SK-N-MC (cell line): ENCODE data around the gene AKT2.
A peak's percentile ranks its signal among the peaks of the same experiment; 100 is the strongest.

Source experiments
- DNase-seq: peaks from one replicate; pipeline ENCODE4 v3.0.0-alpha.2; 2011; ENCODE audit warnings: low read depth, low spot score
- H3K27ac ChIP-seq: fragments of 200-600 bp; sonication (generic); 2 replicates; pipeline ENCODE4 v1.5.1; 2016; ENCODE audit warnings: mixed run types
- H3K36me3 ChIP-seq: fragments of 200-600 bp; sonication (generic); 2 replicates; pipeline ENCODE4 v1.6.1; 2017; ENCODE audit warnings: antibody characterized with exemption, low read length, mixed read lengths; ENCODE audit not compliant: insufficient read depth
- H3K4me3 ChIP-seq: fragments of 200-600 bp; sonication (generic); 2 replicates; pipeline ENCODE4 v1.5.1; 2016
- H3K9ac ChIP-seq: fragments of 200-600 bp; sonication (generic); 2 replicates; pipeline ENCODE4 v1.8.0; 2017; ENCODE audit warnings: mixed run types, mixed read lengths; ENCODE audit not compliant: insufficient read length
- H3K9me3 ChIP-seq: fragments of 200-600 bp; sonication (generic); 2 replicates; pipeline ENCODE4 v1.6.1; 2017; ENCODE audit warnings: low read depth, mild to moderate bottlenecking, antibody characterized with exemption, low read length, moderate library complexity, mixed read lengths
- EZH2 ChIP-seq: fragments of 200-600 bp; sonication (generic); IDR thresholded peaks from one replicate; pipeline ENCODE4 v1.6.1; 2017; ENCODE audit warnings: antibody characterized with exemption
- FOXP2 ChIP-seq: optimal IDR thresholded peaks from 2 replicates; pipeline ENCODE3; 2011; ENCODE audit warnings: mild to moderate bottlenecking, moderate library complexity; ENCODE audit not compliant: insufficient read depth; ENCODE audit errors: extremely low read length, control extremely low read depth
- POLR2AphosphoS5 ChIP-seq: IDR thresholded peaks from 2 replicates; pipeline ENCODE4 v1.6.1; 2012; ENCODE audit warnings: mild to moderate bottlenecking, low read depth, low read length, borderline replicate concordance

AKT2 gene

DNA sequence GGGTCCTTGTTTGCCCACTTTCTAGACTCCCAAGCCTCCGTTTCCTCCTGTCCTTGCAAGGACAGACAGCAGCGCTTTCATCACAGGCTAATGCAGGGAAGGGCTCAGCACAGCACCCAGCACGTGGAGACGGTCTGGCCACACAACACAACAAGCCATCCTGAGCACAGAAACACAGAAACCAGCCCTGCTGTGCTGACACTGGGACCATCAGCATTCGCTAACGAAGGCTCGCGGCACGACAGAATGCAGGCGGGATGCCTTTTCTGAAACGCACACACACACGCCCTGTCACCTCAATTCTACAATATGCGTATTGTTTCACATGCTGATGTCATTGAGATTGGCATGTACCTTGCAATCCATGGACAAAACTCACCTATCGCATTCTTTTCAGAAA is 12.9 kb downstream of the AKT2 start:
- peak overlapping the region; percentile 42; the same call in 1 of the 2 replicates for H3K27ac ChIP-seq
- no peak overlapping the region for H3K9ac ChIP-seq
- DNase-seq: no peak
- 0 out of 2 replicates have a peak, but pooled peaks cover 6% of the 10 kb centered on the region for H3K36me3 ChIP-seq
- no peaks in the 10 kb centered on the region for H3K9me3 ChIP-seq
- H3K4me3 ChIP-seq: no peak overlapping the region
- TF ChIP-seq POLR2AphosphoS5 (no peak), EZH2 (no peak), FOXP2 (no peak)

GRCh38 chr19:40271706-40272105 is 13.4 kb downstream of the AKT2 start:
- Histone ChIP-seq H3K36me3 (0 out of 2 replicates have a peak, but pooled peaks cover 6% of the 10 kb centered on the region), H3K4me3 (no peak overlapping the region), H3K9me3 (no peaks in the 10 kb centered on the region), H3K9ac (no peak overlapping the region), H3K27ac (peak overlapping the region; percentile 42; the same call in 1 of the 2 replicates)
- no peak for TF ChIP-seq POLR2AphosphoS5
- no peak for TF ChIP-seq EZH2
- no peak for TF ChIP-seq FOXP2
- DNase-seq: no peak

GRCh38 chr19:40270362-40271089 is 14.6 kb downstream of the AKT2 start:
- Histone ChIP-seq H3K9ac (no peak overlapping the region), H3K36me3 (0 out of 2 replicates have a peak, but pooled peaks cover 6% of the 10 kb centered on the region), H3K4me3 (no peak overlapping the region), H3K9me3 (no peaks in the 10 kb centered on the region), H3K27ac (no peak overlapping the region)
- TF ChIP-seq FOXP2 (no peak), POLR2AphosphoS5 (no peak), EZH2 (no peak)
- no peak for DNase-seq

- TF ChIP-seq EZH2 (no peak), FOXP2 (no peak), POLR2AphosphoS5 (no peak)
- no peak overlapping the region for H3K4me3 ChIP-seq
- no peak overlapping the region for H3K9ac ChIP-seq
- no peak for DNase-seq
- no peak overlapping the region for H3K27ac ChIP-seq
- no peaks in the 10 kb centered on the region for H3K9me3 ChIP-seq
- H3K36me3 ChIP-seq: peaks cover 6% of the 10 kb centered on the region; the same call in 1 of the 2 replicates
Observed at GRCh38 chr19:40269216-40269940, 15.8 kb downstream of the AKT2 start.

DNA sequence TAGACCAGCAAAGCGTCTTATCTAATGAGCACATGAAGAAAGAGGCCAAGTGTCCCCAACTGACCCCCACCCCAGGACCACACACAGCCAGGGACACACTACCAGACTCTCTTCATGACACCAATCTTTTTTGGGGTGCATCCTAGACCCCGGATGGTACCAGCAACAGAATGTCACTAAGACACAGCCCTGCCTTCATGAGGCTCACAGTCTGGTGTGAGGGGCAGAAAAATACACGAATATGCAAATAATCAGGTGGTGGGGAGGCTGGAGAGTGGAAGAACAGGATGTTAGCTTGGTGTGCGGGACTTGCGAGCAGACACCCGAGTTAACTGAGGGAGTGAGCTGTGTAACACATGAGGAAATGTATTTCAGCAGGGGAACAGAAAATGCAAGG is 17.5 kb downstream of the AKT2 start:
- TF ChIP-seq POLR2AphosphoS5 (no peak), EZH2 (no peak)
- H3K27ac ChIP-seq: no peak overlapping the region

GRCh38 chr19:40266912-40267600 is 18.1 kb downstream of the AKT2 start:
- H3K4me3 ChIP-seq: no peak overlapping the region
- H3K9ac ChIP-seq: no peak overlapping the region
- peaks cover 16% of the 10 kb centered on the region; the same call in 1 of the 2 replicates for H3K36me3 ChIP-seq
- H3K9me3 ChIP-seq: no peaks in the 10 kb centered on the region
- no peak overlapping the region for H3K27ac ChIP-seq
- TF ChIP-seq POLR2AphosphoS5 (no peak), EZH2 (no peak), FOXP2 (no peak)
- no peak for DNase-seq

More for the DNA sequence above, 17.5 kb downstream of the AKT2 start:
- no peak for DNase-seq
- H3K36me3 ChIP-seq: peaks cover 15% of the 10 kb centered on the region; the same call in 1 of the 2 replicates
- H3K4me3 ChIP-seq: no peak overlapping the region
- H3K9ac ChIP-seq: no peak overlapping the region
- H3K9me3 ChIP-seq: no peaks in the 10 kb centered on the region

DNA sequence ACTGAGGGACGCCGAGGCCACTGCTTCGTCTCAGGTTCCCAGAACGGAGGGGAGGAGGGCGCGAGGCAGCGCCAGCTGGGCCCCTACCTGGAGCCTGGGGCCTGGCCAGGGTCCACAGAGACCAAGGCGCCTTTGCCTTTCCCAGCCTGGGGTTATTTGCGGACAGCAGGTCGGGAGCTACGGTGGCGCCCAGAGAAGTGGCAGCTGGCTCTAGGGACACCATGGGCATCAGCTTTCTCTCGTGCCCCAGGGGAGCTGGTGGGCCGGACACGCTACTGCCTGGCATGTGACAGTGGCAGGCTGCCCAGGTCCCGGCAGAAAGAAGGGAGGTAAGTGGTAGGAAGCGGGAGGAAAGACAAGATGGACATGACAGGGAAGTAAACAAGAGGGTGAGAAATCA is 19.0 kb downstream of the AKT2 start:
- Histone ChIP-seq H3K9ac (no peak overlapping the region), H3K9me3 (no peaks in the 10 kb centered on the region), H3K27ac (no peak overlapping the region), H3K4me3 (no peak overlapping the region), H3K36me3 (peaks cover 16% of the 10 kb centered on the region; the same call in 1 of the 2 replicates)
- no peak for DNase-seq
- TF ChIP-seq EZH2 (no peak), POLR2AphosphoS5 (no peak), FOXP2 (no peak)

GRCh38 chr19:40265763-40266099 is 19.4 kb downstream of the AKT2 start:
- H3K9me3 ChIP-seq: no peaks in the 10 kb centered on the region
- DNase-seq: no peak
- H3K9ac ChIP-seq: no peak overlapping the region
- H3K36me3 ChIP-seq: peaks cover 16% of the 10 kb centered on the region; the same call in 1 of the 2 replicates
- no peak for TF ChIP-seq EZH2
- TF ChIP-seq FOXP2: no peak
- no peak for TF ChIP-seq POLR2AphosphoS5
- H3K4me3 ChIP-seq: no peak overlapping the region
- H3K27ac ChIP-seq: no peak overlapping the region
